GM19351 (cell line): ENCODE data around the gene DCN.
"Not testable (repeated sequence)": the region's sequence is repeated elsewhere in the genome, so short reads cannot be mapped to it uniquely, and the experiment has no call there.

Experiments used
- ATAC-seq: cut with Tn5 transposase; IDR thresholded peaks from one replicate; pipeline ENCODE4 v1.9.1; 2021; ENCODE audit warnings: mild to moderate bottlenecking, moderate library complexity; ENCODE audit not compliant: unreplicated experiment

The DCN gene, protein sequence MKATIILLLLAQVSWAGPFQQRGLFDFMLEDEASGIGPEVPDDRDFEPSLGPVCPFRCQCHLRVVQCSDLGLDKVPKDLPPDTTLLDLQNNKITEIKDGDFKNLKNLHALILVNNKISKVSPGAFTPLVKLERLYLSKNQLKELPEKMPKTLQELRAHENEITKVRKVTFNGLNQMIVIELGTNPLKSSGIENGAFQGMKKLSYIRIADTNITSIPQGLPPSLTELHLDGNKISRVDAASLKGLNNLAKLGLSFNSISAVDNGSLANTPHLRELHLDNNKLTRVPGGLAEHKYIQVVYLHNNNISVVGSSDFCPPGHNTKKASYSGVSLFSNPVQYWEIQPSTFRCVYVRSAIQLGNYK

DNA sequence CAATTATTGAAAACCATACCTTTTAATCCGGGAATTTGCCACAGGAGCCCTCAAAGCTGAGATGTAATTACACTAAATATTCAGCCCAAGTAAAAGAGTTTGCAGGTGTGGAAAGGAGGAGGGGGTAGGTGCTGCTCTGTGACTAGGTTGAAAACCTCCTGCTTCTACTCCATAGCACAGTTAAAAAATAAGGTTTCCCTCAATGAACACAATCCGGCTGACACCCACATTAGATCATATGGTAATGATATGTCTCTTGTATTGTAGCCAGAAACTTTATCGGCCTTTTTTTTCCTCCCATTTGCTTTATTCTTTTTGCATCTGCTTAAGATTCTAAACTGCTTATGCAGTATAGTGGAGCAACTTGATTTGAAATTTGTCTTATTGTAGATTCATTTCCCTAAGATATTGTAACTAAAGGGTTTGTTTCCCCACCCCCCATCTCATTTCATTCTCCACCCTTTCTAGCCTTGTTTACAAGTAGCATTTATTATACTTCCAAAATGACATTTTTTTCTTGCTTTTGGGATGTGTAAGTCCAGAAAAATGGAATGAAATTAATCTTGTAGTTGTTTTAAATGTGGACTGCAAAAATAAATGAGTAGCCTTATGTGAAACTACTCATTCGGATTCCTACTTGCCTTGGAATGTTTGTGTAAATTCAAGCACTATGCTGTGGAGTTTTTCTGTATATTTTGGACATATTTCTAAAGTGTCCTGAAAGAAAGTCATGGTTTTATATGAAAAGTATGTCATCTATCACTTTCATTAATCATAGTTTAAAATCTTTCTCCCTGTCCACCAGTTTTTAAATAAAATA is at the start of gene DCN:
Gene DCN (minus strand): TSS at position 182 of the 820 bp plus-strand sequence. CDS start 4,265 bp downstream, outside the sequence.
- ATAC-seq: no peak

DNA sequence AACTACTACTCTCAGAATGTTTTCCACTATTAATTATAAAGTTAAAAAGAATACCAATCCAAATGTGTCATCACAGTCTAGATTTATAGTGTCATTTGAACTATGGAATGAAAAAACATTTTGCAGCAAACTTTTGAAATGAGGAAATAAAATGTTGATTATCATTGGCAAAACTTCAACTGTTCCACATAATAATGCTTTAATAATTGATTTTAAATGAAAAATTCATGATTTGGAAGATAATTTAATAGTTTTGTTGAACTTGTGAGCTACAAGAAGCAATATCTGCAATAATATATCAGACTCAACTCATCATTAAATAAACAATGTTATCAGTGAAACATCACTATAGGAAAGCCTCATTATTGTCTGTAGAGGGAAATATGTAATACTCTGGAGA is 48.2 kb upstream of the DCN start:
- ATAC-seq: no peak

DNA sequence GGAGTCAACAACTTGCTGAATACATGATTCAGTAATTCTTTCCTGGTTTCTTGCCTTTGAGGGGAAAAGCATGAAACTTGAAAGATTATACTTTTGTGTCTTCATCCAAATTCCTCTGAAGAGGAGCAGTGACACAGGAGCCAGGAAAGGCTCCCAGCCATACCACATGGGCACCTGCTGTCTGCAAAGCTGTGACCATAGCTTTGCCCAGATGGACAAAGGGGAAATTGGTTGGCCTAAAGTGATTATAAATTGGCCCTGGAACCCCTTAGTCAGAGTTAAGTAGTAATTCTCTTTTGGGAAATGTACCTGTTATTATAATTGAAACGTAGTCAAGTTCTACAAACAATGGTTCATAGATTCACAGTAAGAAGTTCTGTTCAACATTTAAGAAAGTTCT is 44.3 kb upstream of the DCN start:
- ATAC-seq: no peak

DNA sequence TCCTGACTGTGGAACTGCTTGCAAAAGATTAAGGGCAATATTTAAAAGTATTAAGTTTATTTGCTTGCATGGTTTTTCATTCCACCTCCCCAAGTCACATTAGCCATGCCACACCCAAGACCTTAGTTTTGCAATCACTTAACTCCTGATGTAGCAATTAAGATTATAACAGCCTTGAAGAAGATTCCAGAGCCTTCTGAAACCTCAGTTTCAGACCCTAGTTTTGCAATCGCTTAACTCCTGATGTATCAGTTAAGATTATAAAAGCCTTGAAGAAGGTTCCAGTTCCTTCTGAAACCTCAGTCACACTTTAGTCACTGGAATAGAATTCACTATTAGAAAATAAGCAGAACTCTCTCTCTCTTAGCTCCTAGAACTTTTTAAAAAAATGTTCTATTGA is 42.7 kb upstream of the DCN start:
- no peak for ATAC-seq

DNA sequence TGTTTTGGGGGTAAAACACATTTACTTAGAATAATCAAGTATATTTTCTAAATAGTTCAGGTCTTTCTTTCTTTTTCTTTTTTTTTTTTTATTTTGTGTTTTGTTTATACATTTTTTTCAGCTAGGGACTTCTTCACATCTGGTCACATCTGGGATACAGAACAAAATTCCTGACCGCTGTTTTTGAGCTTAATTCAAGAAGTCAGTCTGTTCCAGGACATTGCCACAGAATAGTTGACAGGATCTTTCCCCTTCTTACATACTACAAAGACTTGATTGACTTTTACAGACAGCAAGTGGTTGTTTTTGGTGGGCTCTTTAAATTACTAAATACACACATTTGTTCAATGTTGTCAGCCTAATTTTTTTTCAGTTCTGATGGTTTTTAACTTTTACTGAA is 41.8 kb upstream of the DCN start:
- no peak for ATAC-seq

DNA sequence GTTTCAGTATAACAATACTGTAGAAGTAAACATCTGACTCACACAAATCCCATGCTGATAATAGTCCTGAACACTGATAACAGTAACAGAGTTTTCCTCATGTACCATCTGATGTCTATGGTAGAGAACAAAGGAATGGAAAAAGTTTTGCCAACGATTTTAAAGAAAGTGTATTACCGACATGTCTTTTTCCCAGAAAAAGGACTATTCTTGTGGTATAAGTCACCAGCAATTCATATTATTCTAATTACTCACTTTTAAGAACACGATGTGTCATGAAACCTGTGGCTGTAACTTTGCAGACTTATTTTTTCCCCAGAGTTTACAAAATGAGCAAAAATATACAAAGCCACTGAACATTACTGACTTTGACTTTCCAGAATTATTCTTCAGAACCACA is 40.1 kb upstream of the DCN start:
- ATAC-seq: no peak

DNA sequence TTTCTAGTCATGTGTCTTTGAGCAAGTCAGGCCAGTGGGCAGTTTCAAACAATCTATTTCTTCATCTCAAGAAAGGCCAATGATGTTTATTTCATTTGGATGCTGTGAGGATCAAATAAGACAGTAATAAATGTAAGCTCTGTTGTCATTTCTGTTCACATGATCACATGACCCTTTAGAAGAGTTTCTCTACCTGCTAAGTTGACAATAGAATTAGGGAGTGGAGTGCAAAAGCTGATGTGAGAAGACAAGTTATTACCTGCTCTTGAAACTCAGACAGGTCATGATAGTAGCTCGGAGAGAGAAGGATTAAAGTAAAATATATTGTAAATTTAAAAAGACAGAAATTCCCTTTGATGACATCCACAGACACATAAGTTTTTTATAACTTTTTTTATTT is 37.3 kb upstream of the DCN start:
- ATAC-seq: no peak

DNA sequence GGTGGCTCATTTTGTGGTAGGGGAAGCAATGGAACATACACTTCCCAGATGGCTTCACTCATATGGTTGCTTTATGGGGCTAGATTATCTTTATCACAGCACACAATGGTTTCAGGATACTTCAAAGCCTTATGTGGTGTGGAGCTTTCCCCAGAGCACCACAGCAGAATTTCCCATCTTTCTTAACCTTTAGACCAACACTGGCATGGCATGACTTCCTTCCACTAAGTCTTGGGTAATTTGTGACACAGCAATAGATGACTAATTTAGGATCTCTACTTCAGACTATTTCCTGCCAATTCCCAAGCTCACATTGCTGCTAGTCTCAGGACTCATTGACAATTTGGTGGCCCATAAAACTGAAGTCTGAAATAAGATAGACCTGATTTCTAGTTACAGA is 36.9 kb upstream of the DCN start:
- ATAC-seq: no peak

DNA sequence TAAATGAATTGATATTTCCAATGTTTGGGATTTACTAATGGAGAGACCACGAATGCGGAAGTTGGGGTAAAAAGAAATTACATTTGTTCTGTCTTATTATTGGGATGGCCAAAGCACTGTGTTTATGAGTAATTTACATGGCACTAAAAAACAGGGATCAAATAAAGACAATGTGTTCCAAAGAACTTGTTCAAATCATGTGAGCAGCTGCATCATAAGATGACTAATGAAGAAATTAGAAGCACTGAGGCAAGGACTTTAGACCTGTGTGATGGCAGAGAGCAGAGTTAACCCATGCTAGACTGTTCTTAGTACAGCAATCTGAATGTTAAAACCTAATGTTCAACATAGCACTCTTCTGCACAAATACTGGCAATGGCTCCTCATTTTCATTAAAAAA is 34.3 kb upstream of the DCN start:
- no peak for ATAC-seq

DNA sequence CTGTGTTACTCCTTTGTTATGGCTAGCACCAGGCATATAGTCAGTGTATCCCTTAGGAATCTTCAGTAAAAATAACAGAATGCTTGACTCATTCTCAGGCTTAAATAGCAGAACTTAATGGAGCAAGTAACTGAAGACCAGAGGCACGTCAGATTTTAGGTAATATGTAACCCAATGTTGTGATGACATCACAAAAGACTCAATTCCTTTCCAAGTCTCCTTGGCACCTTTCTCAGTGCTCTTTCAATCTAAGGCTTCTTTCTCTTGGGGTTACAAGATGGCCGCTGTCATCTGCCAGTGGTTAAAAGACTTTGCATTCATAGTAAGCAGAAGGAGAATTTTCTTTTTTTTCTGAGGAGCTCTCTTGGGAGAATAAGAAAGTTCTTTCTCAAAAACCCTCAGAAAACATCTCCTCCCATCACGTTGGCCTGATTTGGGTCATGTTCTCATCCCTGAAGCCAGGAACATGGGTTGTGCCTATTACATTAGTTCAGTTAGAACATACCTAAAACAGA is 33.4 kb upstream of the DCN start:
- ATAC-seq: no peak

DNA sequence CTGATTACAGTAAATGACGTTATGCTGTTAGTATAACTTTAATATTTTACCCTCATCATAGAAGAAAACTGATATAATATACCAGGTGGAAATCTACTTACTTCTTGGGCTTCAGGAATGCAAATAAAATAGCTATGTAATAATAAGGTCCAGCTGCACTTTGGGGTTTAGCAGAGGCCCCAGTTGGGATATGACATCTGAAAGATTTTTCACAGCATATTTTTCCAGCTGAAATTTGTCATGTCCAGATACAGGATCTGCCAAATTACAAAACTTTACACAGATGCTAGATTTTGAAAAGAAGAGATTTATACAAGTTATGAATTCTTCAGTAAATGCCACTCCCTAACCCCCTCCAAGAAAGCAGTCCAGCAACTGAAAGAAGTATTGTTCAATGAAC is 29.2 kb upstream of the DCN start:
- ATAC-seq: no peak

DNA sequence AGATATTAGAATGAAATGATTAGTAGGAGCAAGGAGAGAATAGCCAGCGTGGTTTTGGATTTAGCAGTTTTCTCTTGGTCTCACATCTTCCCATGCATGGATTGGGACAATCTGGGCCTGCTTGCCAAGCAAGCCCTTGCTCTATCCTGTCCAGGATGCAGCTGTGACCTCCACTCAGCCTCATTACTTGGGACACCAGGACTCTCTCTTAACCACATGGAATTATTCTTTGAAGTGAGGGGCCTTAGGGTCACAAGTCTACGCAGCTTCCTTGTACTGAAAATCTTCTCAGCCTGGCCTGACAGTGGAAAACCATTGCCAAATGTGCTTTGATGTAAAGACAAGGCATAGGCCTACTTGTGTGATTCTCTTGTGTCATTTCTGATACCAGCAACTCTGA is 28.0 kb upstream of the DCN start:
- ATAC-seq: no peak

DNA sequence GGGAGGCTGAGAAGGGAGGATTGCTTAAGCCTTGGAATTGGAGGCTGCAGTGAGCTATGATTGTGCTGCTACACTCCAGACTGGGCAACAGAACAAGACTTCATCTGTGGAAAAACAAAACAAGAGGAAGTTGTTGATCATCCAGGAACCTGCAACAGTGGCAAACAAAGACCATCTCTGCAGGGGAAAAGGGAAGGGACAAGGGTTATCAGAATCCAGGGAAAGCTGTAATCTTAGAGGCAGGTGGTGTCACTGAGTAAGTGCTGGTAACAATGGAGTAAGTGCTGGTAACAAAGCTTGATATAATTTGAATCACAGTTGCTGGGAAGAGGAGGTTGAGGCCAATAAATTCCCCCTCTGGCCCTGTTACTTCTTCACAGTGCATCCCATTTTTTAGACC is 27.5 kb upstream of the DCN start:
- ATAC-seq: no peak

DNA sequence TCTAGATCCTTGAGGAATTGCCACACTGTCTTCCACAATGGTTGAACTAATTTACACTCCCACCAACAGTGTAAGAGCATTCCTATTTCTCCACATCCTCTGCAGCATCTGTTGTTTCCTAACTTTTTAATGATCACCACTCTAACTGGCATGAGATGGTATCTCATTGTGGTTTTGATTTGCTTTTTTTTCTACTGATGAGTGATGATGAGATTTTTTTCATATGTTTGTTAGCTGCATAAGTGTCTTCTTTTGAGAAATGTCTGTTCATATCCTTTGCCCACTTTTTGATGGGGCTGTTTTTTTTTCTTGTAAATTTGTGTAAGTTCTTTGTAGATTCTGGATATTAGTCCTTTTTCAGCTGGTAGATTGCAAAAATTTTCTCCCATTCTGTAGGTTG is 24.7 kb upstream of the DCN start:
- not testable (repeated sequence) for ATAC-seq

DNA sequence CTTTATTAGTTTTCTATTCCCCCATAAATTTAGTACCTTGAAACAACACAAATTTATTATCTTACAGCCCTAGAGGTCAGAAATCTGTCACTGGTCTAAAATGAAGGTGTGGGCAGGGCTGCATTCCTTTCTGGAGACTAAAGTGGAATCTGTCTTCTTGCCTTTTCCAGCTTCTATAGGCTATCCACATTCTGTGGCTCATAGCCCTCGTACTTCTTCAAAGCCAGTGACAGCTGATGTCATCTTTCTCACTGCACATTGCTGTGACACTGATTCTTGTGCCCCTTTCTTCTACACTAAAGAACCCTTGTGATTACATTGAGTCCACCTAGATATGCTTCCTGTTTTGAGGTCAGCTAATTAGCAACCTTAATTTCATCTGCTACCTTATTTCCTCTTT is 23.2 kb upstream of the DCN start:
- no peak for ATAC-seq

DNA sequence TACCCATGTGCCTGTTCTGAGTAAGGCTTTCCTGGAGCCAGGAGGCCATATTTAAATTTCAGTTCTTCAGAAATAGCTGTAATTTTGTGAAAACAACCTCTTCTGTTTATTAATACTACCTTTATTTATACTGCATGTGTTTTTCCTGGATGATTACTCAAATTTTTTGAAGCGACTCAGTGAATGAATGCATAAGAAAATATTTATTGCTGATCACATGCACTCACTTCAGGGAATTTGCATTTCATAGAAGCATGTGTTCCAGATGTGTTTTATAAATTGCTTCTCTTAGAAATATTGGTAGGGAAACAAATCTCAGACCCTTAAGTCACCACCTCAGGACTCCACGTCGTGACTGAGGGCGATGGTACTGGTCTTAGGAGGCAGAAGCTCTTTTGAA is 21.8 kb upstream of the DCN start:
- no peak for ATAC-seq

DNA sequence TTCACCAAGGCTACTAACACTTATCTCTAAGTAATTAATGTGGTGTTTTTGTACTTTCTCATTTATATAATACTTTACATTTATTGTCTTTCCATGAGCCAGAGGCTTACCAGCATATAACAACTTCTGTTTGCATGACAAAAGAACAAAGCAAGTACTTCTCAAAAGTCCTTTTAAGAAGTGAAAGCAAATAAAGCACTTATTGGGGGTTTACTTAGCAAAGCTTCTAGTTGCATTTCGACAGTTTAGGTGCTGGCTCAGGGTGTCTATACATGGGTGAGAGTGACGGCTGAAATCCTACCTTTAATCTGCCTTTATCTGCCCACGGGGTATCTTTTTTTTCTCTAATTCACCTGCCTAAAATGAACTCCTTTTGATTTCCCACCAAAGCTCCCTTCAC is 21.0 kb upstream of the DCN start:
- ATAC-seq: no peak

DNA sequence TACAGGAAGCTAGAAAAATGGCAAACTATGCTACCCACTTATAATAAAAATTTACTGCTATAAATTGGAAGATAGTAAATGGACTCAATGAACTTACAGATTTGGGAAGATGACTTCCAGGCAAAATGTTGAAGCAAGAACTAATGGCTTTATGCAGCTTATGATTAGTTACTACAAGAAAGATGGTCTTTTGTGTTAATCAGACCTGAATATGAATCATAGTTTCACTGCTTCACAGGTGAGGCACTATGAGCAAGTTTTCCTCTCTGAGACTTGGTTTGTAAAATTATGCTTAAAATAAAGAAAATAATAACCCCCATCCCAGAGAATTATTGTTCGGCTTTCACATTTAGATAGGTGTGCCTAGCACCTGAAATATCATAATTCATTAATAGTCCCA is 19.8 kb upstream of the DCN start:
- ATAC-seq: no peak

DNA sequence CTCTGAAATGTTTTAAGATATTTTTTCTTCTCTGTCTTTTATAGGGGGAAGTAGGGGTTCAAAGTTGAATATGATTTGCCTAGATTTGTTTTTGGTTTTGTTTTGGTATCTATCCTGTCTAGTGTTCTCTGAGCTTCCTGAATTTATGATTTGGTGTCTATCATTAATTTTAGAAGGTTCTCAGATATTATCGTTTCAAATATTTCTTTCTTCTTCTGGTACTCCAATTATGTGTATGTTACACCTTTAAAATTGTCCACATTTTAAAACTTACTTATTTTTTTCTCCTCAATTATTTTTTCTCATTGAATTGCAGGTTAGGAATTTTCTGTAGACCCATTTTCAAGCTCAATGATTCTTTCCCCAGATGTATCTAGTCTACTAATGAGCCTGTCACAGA is 13.8 kb upstream of the DCN start:
- no peak for ATAC-seq

DNA sequence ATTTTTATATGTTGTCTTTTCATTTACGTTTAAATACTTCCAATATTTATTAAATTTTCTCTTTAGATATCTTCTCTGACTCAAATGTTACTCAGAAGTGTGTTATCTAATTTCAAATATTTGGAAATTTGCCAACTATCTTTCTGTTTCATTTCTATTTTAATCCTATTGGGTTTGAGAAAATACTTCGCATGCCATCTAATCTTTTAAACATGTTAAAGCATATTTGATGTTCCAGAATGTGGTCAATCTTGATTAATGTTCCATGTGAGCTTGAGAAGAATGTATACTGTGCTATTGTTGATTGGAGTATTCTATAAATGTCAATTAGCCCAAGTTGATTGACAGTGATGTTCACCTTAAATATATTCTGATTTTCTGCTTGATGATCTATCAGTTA is 11.9 kb upstream of the DCN start:
- no peak for ATAC-seq

DNA sequence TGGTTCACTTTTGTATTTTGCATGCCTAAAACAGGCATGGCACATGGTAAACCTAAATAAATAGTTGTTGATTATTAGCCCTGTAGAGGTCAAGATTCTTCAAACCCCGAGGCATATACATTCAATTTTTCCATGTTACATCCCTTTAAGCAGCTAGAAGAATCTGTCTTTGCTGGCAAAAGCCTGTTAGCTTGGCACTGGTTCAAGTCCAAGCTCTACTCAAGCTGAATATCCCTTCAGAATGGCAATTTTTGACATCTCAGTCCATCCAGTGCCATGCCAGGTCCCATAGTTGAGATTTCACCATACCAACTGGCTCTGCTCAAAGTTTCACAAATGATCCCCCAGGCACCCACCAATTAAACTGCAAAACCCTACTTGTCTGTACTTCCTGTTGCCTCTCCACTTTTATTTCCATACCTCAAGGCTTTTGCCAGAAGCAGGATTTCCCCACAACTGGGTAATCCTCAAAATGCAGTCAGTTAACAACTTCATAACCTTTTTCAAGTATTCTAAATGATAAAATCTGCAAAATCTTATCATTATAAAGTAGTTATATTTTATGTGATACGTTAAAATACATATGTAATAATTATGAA is 9.0 kb upstream of the DCN start:
- ATAC-seq: no peak

DNA sequence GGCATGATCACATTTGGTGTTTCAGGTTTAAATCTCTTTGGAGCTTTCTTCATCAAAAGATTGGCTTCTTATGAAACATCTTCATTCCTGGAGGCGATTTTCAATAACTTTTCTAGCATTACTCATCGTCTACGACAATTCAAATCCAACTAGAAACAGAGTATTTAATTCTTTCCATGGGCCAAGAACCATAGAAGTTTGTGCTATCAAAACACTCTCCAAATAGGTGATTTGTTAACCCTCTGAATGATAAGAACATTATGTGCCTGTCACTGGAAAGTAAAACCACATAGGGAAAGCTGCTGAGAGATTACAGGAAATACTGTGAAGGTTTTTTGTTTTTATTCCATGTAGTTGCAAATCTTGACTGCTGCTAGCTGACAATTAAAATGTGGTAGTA is 6.9 kb upstream of the DCN start:
- ATAC-seq: no peak
